HepG2 (cell line): ENCODE results near the gene CEBPG. TPM values are rescaled to one million over a fixed set of nuclear protein-coding genes. Genes with fewer than 3 reads are reported as not detected.

Experiments used
- ATF7 ChIP-seq, 2 experiments: fragments of 450-650 bp in 1 of 2; sonication (generic) in 1 of 2; formaldehyde crosslinking in 1 of 2; IDR thresholded peaks; 2 replicates each; pipeline versions ENCODE4 v1.4.0 to v1.6.1; 2016 to 2020; ENCODE audit warnings: antibody characterized with exemption in 1 of 2, mild to moderate bottlenecking in 1 of 2, missing genetic modification reagents in 1 of 2
- CENPT ChIP-seq: sonication (generic); formaldehyde crosslinking; IDR thresholded peaks from 2 replicates; pipeline ENCODE4 v1.8.0; 2022; ENCODE audit warnings: low read depth, mild to moderate bottlenecking, moderate library complexity, missing genetic modification reagents
- HINFP ChIP-seq: sonication (generic); formaldehyde crosslinking; IDR thresholded peaks from 2 replicates; pipeline ENCODE4 v1.4.0; 2020; ENCODE audit warnings: low read depth, mild to moderate bottlenecking, missing genetic modification reagents
- KLF13 ChIP-seq: sonication (generic); formaldehyde crosslinking; IDR thresholded peaks from 2 replicates; pipeline ENCODE4 v1.4.0; 2020; ENCODE audit warnings: mild to moderate bottlenecking, missing genetic modification reagents
- MED13 ChIP-seq: sonication (generic); formaldehyde crosslinking; IDR thresholded peaks from 2 replicates; pipeline ENCODE4 v1.5.0; 2020; ENCODE audit warnings: missing genetic modification reagents
- NFYC ChIP-seq: IDR thresholded peaks from 2 replicates; pipeline ENCODE4 v1.6.1; 2016; ENCODE audit warnings: missing genetic modification reagents, missing compliant biosample characterization
- REXO4 ChIP-seq: sonication (generic); formaldehyde crosslinking; IDR thresholded peaks from 2 replicates; pipeline ENCODE4 v1.8.0; 2022; ENCODE audit warnings: missing genetic modification reagents, mild to moderate bottlenecking, borderline replicate concordance
- SMAD3 ChIP-seq: sonication (generic); formaldehyde crosslinking; IDR thresholded peaks from 2 replicates; pipeline ENCODE4 v1.4.0; 2020; ENCODE audit warnings: missing genetic modification reagents
- SNAPC2 ChIP-seq: sonication (generic); formaldehyde crosslinking; IDR thresholded peaks from 2 replicates; pipeline ENCODE4 v1.8.1; 2022; ENCODE audit warnings: mild to moderate bottlenecking, missing genetic modification reagents
- SRF ChIP-seq: IDR thresholded peaks from 2 replicates; pipeline ENCODE4 v1.6.1; 2011; ENCODE audit warnings: mild to moderate bottlenecking, low read depth, low read length, moderate library complexity
- SRSF9 ChIP-seq: fragments of 200-400 bp; formaldehyde crosslinking; IDR thresholded peaks from 2 replicates; pipeline ENCODE4 v1.6.1; 2018; ENCODE audit warnings: borderline replicate concordance, mild to moderate bottlenecking, low read depth, low read length; ENCODE audit not compliant: insufficient read depth, poor library complexity, severe bottlenecking
- THAP11 ChIP-seq: IDR thresholded peaks from 2 replicates; pipeline ENCODE4 v1.6.1; 2016; ENCODE audit warnings: missing biosample characterization, missing genetic modification reagents
- TP53 ChIP-seq: sonication (generic); formaldehyde crosslinking; conservative IDR thresholded peaks from 2 replicates; pipeline ENCODE4 v1.4.0; 2020; ENCODE audit warnings: missing genetic modification reagents
- ZNF253 ChIP-seq: sonication (generic); formaldehyde crosslinking; IDR thresholded peaks from 2 replicates; pipeline ENCODE4 v1.8.0; 2022; ENCODE audit warnings: mild to moderate bottlenecking, missing genetic modification reagents, borderline replicate concordance
- ZNF326 ChIP-seq: sonication (generic); formaldehyde crosslinking; IDR thresholded peaks from 2 replicates; pipeline ENCODE4 v1.4.0; 2020; ENCODE audit warnings: missing genetic modification reagents, borderline replicate concordance
- ZNF569 ChIP-seq: sonication (generic); formaldehyde crosslinking; IDR thresholded peaks from 2 replicates; pipeline ENCODE4 v1.5.0; 2020; ENCODE audit warnings: mild to moderate bottlenecking, missing genetic modification reagents, moderate library complexity, borderline replicate concordance
- ZNF761 ChIP-seq: sonication (generic); formaldehyde crosslinking; conservative IDR thresholded peaks from 2 replicates; pipeline ENCODE4 v1.4.0; 2020; ENCODE audit warnings: mild to moderate bottlenecking, missing genetic modification reagents
- ZNF770 ChIP-seq: sonication (generic); formaldehyde crosslinking; IDR thresholded peaks from 2 replicates; pipeline ENCODE4 v1.5.0; 2020; ENCODE audit warnings: mild to moderate bottlenecking, missing genetic modification reagents
- polyA plus RNA-seq, 8 experiments: library from polyadenylated mRNA; depleted of rRNA in 3 of 8; stranded (reverse) in 7 of 8; unstranded in 1 of 8; fragments of >200 nt; fragmentation: Illumina TruSeq in 4 of 8; extraction: Trizol in 4 of 8; gene quantifications; 2 replicates each; pipeline versions ENCODE4 v1.2.1 to v1.2.3, GENCODE V29; 2011 to 2016; ENCODE audit warnings: low read depth in 4 of 8, missing spikeins in 1 of 8, mixed read lengths in 1 of 8; ENCODE audit not compliant: insufficient read depth in 1 of 8
- total RNA-seq, 5 experiments: library from RNA; depleted of rRNA; stranded (reverse); fragments of >200 nt; fragmentation: Illumina TruSeq; extraction: Trizol; gene quantifications; 2 replicates each; pipeline ENCODE4 v1.2.3, GENCODE V29; 2016; ENCODE audit warnings: low read depth in 1 of 5
- TF ChIP-seq, protein P1 (sequence below): sonication (generic); formaldehyde crosslinking; IDR thresholded peaks from 2 replicates; pipeline ENCODE4 v1.4.0; 2020; ENCODE audit warnings: missing genetic modification reagents
- TF ChIP-seq, protein P2 (sequence below): sonication (generic); formaldehyde crosslinking; IDR thresholded peaks from 2 replicates; pipeline ENCODE4 v1.4.0; 2020; ENCODE audit warnings: missing genetic modification reagents, mild to moderate bottlenecking, borderline replicate concordance

Gene CEBPG
- total and polyA plus RNA-seq, 2 of the 13 experiments (the other 11 are each of a cell fraction or from before 2014, with no cell fraction given) = 25.7 to 34.3 TPM

DNA sequence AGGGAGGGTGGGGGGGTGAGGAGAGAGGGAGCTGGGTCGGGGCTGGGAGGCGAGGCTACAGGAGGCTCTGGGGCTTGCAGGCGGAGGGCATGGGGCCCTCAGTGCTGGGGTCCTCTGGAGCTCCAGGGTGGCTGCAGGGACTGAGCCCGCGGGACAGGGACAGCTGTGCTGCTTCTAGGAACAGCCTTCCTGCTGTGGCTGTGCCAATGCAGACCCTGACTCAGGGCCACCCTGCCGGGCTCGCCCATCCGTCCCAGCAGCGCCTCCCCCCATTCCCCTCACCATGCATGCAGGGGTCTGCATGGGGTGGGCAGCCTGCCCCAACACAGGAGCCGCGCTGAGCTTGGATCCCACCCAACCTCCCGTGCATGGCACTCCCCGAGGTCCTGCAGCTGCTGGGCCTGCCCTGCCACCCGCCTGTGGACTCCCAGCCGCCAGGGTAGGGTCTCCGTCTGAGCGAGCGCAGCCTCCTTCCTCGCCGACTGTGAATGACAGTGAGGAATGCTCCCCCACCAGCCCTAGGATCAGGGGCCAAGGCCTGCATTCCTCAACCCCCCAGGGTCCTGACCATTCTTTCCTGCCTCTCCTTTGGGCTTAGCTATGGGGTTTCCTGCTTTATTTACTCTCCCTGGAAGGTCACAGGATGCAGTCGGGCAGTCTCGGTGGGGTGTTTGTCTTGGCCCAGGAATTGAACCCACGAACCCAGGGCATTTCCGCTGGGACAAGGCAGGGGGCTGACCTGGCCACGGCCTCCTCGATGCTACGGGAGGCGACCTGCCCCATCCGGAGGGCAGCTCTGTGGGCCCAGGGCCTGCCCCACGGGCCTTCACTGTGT lies 23.4 kb downstream of the CEBPG start (continued):
- TF ChIP-seq CENPT (CRISPR knock-in tag) (no peak), KLF13 (CRISPR knock-in tag) (no peak), ZNF770 (CRISPR knock-in tag) (peak; percentile 75), SRSF9 (no peak), NFYC (CRISPR knock-in tag) (0 out of 2 replicates have a peak, but pooled peaks have one; percentile 24), SRF (0 out of 2 replicates have a peak, but pooled peaks have one; percentile 16), MED13 (CRISPR knock-in tag) (peak; percentile 99), ZNF326 (CRISPR knock-in tag) (no peak), ZNF569 (CRISPR knock-in tag) (no peak), SNAPC2 (CRISPR knock-in tag) (peak; percentile 77), ZNF253 (CRISPR knock-in tag) (0 out of 2 replicates have a peak, but pooled peaks have one; percentile 51), ATF7 (IDR thresholded peaks at IDR 0.05) (no peak), ATF7 (CRISPR knock-in tag; IDR thresholded peaks at IDR 0.05) (peak; percentile 78; the same call in 1 of the 2 replicates), ZNF761 (no peak), TP53 (0 out of 2 replicates have a peak, but pooled peaks have one; percentile 18), THAP11 (CRISPR knock-in tag) (peak; percentile 66), HINFP (CRISPR knock-in tag) (peak; percentile 77; the same call in 1 of the 2 replicates), SMAD3 (0 out of 2 replicates have a peak, but pooled peaks have one; percentile 52), REXO4 (CRISPR knock-in tag) (no peak)
- TF ChIP-seq, protein P1, sequence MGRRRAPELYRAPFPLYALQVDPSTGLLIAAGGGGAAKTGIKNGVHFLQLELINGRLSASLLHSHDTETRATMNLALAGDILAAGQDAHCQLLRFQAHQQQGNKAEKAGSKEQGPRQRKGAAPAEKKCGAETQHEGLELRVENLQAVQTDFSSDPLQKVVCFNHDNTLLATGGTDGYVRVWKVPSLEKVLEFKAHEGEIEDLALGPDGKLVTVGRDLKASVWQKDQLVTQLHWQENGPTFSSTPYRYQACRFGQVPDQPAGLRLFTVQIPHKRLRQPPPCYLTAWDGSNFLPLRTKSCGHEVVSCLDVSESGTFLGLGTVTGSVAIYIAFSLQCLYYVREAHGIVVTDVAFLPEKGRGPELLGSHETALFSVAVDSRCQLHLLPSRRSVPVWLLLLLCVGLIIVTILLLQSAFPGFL = no peak
- TF ChIP-seq, protein P2, sequence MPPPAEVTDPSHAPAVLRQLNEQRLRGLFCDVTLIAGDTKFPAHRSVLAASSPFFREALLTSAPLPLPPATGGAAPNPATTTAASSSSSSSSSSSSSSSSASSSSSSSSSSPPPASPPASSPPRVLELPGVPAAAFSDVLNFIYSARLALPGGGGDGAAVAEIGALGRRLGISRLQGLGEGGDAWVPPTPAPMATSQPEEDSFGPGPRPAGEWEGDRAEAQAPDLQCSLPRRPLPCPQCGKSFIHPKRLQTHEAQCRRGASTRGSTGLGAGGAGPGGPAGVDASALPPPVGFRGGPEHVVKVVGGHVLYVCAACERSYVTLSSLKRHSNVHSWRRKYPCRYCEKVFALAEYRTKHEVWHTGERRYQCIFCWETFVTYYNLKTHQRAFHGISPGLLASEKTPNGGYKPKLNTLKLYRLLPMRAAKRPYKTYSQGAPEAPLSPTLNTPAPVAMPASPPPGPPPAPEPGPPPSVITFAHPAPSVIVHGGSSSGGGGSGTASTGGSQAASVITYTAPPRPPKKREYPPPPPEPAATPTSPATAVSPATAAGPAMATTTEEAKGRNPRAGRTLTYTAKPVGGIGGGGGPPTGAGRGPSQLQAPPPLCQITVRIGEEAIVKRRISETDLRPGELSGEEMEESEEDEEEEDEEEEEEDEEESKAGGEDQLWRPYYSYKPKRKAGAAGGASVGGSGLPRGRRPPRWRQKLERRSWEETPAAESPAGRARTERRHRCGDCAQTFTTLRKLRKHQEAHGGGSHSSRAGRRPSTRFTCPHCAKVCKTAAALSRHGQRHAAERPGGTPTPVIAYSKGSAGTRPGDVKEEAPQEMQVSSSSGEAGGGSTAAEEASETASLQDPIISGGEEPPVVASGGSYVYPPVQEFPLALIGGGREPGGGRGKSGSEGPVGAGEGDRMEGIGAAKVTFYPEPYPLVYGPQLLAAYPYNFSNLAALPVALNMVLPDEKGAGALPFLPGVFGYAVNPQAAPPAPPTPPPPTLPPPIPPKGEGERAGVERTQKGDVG = peak; percentile 77; the same call in 1 of the 2 replicates
